Right atrium auricular region (tissue), 2 donors: ENCODE measurements around the gene TTC34. TPM values are rescaled to one million over a fixed set of nuclear protein-coding genes. Genes with fewer than 3 reads are reported as not detected.

Experiments used
- DNase-seq: peaks from one replicate; pipeline ENCODE4 v3.0.0-alpha.2; 2019; ENCODE audit warnings: low spot score
- H3K27ac ChIP-seq, 2 donors: fragments of 200-600 bp; sonication (generic); 1 replicate in 1 of 2; 2 replicates in 1 of 2; pipeline ENCODE4 v1.5.1; 2016 to 2019
- H3K27me3 ChIP-seq, 2 donors: fragments of 200-600 bp; sonication (generic); one replicate each; pipeline versions ENCODE4 v1.5.1 to v1.6.0; 2017 to 2019
- H3K36me3 ChIP-seq: fragments of 200-600 bp; sonication (generic); one replicate; pipeline ENCODE4 v1.5.1; 2016
- H3K4me1 ChIP-seq, 2 donors: fragments of 200-600 bp; sonication (generic); one replicate each; pipeline versions ENCODE4 v1.5.1 to v1.6.0; 2017 to 2019
- H3K4me3 ChIP-seq, 2 donors: fragments of 200-600 bp; sonication (generic); 1 replicate in 1 of 2; 2 replicates in 1 of 2; pipeline ENCODE4 v1.5.1; 2017 to 2019; ENCODE audit warnings: mild to moderate bottlenecking in 1 of 2, moderate library complexity in 1 of 2
- H3K9me3 ChIP-seq, 2 donors: fragments of 200-600 bp; sonication (generic); one replicate each; pipeline ENCODE4 v1.5.1; 2019
- CTCF ChIP-seq, 2 donors: fragments of 200-600 bp; sonication (generic); IDR thresholded peaks; one replicate each; pipeline ENCODE4 v1.5.1; 2019; ENCODE audit warnings: antibody characterized with exemption in 2 of 2
- total RNA-seq, 2 donors: library from RNA; depleted of rRNA; stranded (reverse); fragments of >200 nt; gene quantifications; one replicate each; pipeline ENCODE4 v1.1.0, GENCODE V29; 2016

TTC34 gene
- total RNA-seq, 2 donors from 2014 or later: 0.08 to 0.11 TPM

DNA sequence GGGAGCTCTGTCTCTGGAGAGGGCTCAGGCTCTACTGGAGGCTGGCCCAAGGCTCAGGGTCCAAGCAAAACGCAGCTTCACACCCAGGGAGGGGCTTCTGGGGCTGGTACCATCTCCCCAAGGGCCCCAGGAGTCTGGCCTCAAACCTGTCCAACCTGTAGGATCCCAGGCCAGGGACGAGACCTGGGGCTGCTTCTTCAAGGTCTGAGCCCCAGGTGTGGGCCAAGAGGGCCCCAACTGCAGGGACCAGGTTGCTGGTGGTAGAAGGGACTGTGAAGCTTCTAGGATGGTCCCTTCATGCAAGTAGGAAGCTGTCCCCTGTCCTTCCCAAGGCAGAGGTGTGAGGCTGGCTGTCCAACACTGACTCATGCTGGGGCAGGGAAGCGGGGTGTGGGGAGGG lies 160.9 kb downstream of the TTC34 start:
- Histone ChIP-seq H3K4me1 (peaks cover 0 to 35% of the 10 kb centered on the region in 2 donors), H3K9me3 (peaks cover 0 to 9% of the 10 kb centered on the region in 2 donors), H3K36me3 (no peaks in the 10 kb centered on the region), H3K27ac (no peak overlapping the region), H3K27me3 (no peaks in the 10 kb centered on the region), H3K4me3 (no peak overlapping the region)
- DNase-seq: no peak
- no peak for TF ChIP-seq CTCF (IDR thresholded peaks at IDR 0.05)

GRCh38 chr1:2639607-2640521 lies 161.6 kb downstream of the TTC34 start:
- Histone ChIP-seq H3K9me3 (peaks cover 0 to 9% of the 10 kb centered on the region in 2 donors), H3K36me3 (no peaks in the 10 kb centered on the region), H3K27me3 (no peaks in the 10 kb centered on the region), H3K27ac (no peak overlapping the region), H3K4me3 (no peak overlapping the region), H3K4me1 (peaks cover 0 to 35% of the 10 kb centered on the region in 2 donors)
- DNase-seq: no peak
- no peak for TF ChIP-seq CTCF (IDR thresholded peaks at IDR 0.05)

GRCh38 chr1:2639203-2639602 lies 162.3 kb downstream of the TTC34 start:
- Histone ChIP-seq H3K27me3 (no peaks in the 10 kb centered on the region), H3K9me3 (peaks cover 0 to 9% of the 10 kb centered on the region in 2 donors), H3K27ac (no peak overlapping the region), H3K4me3 (no peak overlapping the region), H3K4me1 (peaks cover 0 to 35% of the 10 kb centered on the region in 2 donors), H3K36me3 (no peaks in the 10 kb centered on the region)
- no peak for TF ChIP-seq CTCF (IDR thresholded peaks at IDR 0.05)
- no peak for DNase-seq

DNA sequence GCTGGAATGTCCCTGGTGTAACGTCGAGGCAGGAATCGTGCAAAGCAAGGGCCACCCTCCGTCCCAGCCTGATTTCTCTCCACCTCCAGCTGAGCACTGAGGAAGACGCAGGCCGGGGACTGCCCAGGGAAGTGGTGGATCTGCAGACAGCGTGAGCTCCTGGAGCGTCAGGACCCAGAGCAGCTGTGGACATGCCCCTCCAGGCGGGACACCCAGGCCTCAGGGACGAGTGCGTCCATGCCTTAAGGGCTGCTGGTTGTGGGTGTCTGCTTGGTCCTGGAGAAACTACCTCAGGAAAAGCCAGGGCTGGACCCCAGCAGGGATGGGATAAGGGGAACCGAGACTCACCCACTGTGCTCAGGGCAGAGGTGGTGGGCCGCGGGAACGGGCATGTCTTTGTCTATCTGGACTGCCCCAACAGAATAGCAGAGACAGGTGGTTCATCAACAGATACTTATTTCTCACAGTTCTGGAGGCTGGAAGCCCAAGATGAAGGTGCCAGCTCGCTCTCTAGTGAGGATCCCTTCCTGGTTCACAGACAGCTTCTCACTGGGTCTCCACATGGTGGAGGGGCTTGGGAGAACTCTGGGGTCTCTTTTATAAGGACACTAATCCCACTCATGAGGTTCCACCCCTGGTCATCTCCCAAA lies 162.9 kb downstream of the TTC34 start:
- Histone ChIP-seq H3K4me1 (peaks cover 0 to 39% of the 10 kb centered on the region in 2 donors), H3K4me3 (no peak overlapping the region), H3K9me3 (peaks cover 0 to 9% of the 10 kb centered on the region in 2 donors), H3K27ac (no peak overlapping the region), H3K36me3 (no peaks in the 10 kb centered on the region), H3K27me3 (no peaks in the 10 kb centered on the region)
- TF ChIP-seq CTCF (IDR thresholded peaks at IDR 0.05): no peak
- DNase-seq: no peak

DNA sequence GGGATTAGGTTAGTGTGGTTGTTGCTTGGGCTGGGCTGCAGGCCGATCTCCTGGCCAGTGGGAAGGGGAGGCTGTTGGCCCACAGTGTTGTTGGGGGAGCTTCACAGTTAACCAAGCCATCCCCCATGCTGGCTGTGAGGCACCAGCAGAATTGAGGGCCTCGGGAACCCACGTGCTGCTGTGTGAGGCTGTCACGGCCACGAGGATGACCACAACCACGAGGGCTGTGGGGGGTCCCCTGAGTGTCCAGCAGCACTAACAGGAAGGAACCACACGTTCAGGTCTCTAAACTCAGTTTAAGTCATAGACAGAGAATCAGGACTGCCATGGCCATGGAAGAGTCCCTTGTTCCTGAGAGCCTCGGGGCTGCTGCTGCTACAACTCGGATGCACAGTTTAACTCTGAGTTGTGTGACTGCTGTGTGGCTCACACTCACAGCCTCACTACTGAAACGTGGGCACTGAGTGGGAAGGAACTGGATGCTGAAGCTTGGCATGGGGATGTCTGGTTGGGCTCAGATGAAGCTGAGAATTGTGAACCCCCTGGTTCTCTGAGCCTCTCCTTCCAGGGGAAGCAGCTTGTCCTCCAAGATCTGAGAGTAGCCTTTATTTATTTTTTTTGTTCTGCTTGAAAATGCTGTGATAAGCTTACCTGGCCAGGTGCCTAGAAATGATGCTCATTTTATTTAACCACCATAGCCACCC lies 163.9 kb downstream of the TTC34 start:
- no peaks in the 10 kb centered on the region for H3K36me3 ChIP-seq
- H3K27ac ChIP-seq: no peak overlapping the region
- H3K9me3 ChIP-seq: peaks cover 0 to 9% of the 10 kb centered on the region in 2 donors
- H3K4me1 ChIP-seq: peaks cover 0 to 32% of the 10 kb centered on the region in 2 donors
- H3K4me3 ChIP-seq: no peak overlapping the region
- DNase-seq: no peak
- no peak for TF ChIP-seq CTCF (IDR thresholded peaks at IDR 0.05)
- H3K27me3 ChIP-seq: no peaks in the 10 kb centered on the region
